Dermis blood vessel endothelial cell (primary cell): ENCODE measurements around the gene SESN3. TPM values are rescaled to one million over a fixed set of nuclear protein-coding genes. Genes with fewer than 3 reads are reported as not detected.
"Not testable (repeated sequence)": the region's sequence is repeated elsewhere in the genome, so short reads cannot be mapped to it uniquely, and the experiment has no call there.

ENCODE experiments used
- DNase-seq: peaks from one replicate; pipeline ENCODE4 v3.0.0; 2010
- total RNA-seq: library from RNA; depleted of rRNA; stranded (reverse); fragments of >200 nt; gene quantifications from 2 replicates; pipeline ENCODE4 v1.2.3, GENCODE V29; 2014

The SESN3 gene
- total RNA-seq, 1 donor from 2014 or later: 113 TPM

DNA sequence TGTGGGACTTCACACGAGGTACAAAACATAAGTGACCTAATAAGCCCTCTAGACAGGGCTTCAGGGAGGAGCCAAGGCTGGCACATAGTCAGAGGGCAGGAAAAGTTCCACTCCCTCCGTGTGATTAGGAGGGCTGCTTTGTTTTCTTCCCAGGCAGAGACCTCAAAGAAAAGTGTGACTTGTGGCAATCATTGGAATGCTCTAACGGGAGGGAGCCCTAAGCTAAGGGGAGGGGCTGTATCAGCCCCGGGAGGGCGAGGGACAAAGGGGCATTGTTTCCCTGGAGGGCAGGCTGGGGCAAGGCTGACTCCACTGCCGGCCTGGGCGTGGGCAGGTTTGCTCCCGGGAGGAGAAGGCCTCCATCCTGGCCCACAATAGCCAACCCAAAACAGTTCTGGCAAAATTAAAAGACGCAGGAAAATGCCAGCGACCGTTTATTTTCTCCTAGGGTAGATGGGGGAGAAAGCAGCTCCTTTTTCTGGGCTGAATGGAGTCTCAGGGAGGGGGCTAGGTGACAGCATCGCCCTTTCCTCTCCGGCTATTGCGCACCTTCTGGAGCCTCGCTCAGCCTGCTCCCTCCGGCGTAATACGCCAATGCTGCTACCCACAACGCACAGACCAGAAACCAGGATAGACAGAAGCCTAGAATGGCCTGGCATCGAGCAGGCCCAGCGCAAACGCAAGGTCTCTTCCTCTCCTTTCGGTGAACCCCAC is 81.2 kb downstream of the SESN3 start:
- peak; percentile 65 for DNase-seq

GRCh38 chr11:95148938-95149337 is 82.1 kb downstream of the SESN3 start:
- no peak for DNase-seq

DNA sequence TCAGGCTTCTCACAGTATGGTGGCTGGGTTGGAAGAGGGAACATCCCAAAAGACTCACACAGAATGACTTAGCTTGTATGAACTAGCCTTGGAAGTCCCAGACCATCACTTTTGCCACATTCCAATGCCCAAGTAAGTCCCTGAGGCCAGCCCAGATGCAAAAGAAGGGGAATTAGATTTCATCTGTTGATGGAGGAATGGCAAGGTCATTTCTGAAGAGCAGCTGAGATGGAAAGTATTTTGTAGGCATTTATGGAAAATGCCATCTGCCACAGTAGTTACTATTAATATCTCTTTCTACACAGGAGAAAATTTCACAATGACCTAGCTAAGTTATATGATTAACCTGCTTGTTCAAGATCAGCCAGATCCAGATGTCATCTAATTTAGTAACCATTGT is 82.6 kb downstream of the SESN3 start:
- DNase-seq: no peak

DNA sequence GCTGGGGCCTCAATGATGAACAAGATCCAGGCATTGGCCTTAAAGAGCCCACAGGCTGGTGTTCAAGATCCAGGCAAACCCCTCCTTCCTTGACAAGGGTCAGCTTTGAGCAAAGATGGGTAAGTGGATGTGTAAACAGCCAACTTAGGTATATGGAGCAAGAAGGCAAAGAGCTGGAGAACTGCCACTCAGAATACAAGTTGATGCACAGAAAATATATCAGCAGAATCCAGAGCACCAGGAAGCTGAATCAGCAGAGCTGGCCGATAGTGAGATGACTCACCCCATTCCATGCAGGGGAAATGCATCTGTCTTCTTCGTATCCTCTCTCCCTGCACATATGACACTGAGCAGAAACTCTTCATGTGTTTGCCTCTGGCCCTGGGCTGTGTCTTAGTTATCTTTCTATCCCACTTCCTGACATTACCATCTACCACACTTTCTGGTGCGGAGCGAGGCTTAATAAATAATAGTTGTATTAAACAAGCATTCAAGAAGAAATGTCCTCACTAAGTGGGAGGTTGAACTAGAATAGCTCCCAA is 83.6 kb downstream of the SESN3 start:
- peak; percentile 87 for DNase-seq

- DNase-seq: no peak
These were observed 85.5 kb downstream of the SESN3 start for GRCh38 chr11:95145430-95146060.

DNA sequence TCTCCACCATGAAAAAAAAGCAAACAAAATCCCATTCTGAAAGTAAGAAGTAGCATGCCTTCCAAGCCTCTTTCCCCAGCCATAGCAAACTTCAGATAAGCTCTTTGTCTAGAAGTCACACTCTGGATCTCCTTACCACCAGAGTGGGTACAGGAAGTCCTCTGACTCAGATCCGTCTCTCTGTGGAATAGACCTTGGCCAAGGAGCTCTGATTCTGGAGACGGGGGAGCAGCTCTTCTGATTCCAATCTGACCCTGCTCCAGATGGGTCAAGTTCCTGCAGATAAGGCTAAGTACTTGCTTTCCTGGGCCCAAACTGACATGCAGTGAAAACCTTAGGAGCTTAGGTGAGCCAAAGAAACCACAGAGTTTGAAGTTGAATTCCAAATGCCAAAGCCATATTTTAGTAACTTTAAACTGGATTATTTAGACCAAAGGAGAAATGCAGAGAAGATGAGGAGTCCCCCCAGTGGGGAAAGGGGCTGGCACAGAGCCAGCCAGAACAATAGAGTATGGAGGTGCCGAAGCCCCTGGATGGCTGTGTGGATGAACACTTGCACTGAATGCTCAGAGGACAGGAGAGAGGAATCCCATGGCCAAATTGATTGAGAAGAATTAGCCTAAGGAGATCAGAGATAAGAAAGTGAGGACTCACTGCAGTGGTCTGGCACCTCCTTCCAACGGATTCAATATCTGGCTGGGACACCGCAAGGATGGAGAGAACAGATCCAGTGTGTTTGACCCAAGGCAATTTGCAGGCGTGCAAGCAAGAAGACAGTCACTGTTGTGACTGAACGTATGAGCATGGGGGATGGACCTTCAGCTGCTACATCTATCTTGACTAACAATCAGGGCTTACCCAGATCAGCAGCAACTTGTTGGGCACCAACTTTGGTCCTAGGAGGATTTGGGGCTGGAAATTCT is 86.4 kb downstream of the SESN3 start:
- peak; percentile 58 for DNase-seq

DNA sequence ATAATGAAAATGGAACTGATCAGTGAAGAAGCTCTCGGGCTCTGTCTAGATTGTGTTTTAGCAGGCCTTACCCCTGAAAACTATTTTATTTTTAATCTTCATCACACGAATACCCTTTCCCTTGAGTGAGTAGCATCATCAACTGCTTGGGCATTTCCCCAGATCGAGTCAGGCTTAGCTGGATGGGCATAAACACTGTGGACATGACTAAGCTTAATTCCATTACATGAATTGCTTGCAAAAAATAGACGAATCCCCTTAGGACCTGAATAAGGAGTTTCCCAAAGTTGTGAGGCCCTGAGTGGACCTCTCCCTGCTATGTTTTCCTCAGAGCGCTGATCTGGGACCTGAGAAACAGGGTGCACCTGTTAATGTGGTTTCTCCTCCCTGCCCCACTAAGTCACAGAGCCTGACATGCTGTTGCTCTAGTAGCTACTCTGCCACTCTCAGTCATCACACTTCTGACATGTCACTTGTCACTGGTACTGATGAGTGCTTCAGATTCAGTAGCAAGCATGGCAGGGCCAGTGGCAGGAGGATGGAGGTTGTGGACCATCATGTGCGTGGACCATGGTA is 87.8 kb downstream of the SESN3 start:
- no peak for DNase-seq

DNA sequence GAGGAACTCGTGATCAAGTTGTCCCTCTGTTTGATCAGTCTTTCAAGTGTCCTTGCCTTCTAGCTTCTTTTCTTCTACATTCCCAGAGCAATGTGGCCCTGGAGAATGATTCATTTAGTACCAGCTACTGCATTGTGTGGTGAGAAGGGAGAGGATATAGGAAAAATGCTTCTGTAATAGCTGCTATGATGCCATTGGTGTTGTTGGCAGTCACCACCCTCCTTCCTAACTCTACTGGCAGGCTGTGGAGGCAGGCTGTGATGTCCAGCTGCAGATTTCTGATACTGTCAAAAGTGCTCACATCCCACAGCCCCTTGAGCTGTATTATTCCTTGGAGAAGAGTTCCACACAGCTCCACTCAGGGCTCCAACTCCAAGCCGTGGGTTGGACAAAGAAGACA is 88.6 kb downstream of the SESN3 start:
- DNase-seq: no peak

DNA sequence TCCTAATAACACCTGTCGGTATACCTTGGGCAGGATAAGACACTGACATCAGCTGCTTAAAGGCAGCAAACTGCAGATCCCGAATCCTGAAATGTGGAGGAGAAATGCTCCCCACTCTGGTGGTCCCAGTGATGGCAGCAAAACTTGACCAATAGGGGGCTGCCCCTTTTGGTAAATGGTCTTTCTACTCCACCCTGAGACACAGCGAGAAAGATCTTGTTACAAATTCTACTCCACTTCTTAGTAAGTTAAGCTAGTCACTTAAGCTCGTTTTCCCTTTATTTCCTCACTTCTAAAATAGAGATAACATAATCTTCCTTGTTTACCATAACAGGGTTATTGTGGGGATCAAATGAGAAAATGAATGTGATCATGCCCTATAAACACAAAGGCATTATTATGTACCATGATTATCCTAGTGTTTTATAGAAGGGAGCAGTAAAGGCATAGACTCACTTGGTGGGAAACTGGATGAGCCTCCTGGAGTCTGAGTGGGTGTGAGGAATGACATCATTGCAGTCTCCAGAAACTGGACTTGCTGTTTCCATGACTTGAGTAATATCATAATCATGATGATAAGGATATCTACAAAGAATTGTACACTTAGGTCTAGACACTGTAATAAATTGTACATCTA is 90.5 kb downstream of the SESN3 start:
- no peak for DNase-seq

DNA sequence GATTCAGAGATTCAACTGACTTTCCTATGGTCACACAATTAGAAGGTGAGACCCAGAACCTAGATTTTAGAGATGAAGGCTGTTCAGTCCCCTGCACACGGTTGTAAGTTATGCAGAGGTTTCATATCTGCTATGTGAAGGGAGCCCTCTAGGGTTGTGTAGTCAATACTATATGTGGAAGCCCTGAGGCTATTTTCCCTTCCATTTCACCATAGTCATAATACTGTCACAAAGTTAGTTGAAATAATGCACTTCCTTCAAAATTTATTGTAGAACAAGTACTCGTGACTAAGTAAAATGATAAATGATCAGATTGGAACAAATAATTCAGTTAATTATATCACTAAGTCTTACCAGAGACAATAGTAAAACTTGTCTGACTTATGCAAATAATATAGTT is 92.6 kb downstream of the SESN3 start:
- DNase-seq: peak; percentile 58

DNA sequence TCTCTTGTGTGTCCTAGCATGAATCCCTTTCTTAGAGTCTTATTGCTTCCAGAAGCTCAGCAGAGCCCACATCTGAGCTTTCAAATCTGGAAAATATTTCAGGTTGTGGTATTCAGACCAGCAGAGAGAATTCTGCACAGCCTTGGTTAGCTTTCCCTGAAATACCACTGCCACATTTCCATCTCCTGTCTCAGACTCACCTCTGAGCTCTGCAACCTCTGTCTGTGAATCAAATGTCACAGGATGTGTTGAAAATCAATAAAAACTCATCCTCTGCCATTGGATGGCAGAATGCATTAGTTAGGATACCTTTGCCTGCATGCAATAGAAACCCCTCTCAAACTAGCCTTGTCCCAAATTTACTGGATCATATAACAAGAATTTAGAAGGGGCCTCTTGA is 93.7 kb downstream of the SESN3 start:
- DNase-seq: no peak

GRCh38 chr11:95136747-95137146 is 94.3 kb downstream of the SESN3 start:
- not testable (repeated sequence) for DNase-seq

- DNase-seq: no peak
These were observed 95.1 kb downstream of the SESN3 start for GRCh38 chr11:95135880-95136279.

DNA sequence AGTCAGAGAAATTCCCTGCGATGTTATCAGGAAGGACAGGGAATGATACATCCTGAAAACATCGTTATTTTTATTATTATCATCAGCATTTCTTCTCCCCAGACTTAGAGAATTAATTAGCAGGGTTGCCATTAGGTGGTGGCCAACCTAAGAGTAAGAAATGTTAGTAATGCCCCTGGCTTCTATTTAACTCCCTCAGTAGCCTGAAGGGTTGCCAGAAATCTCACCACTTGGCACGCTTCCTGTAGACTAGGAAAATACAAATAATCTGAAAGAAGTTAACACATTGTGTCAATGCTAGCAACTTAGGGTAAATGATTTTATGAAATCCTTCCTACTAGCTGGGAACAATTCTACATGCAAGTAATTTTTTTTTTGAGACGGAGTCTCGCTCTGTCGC is 95.8 kb downstream of the SESN3 start:
- no peak for DNase-seq

- no peak for DNase-seq
These were observed 96.5 kb downstream of the SESN3 start for GRCh38 chr11:95134491-95134890.

- no peak for DNase-seq
These were observed 98.0 kb downstream of the SESN3 start for GRCh38 chr11:95132956-95133355.

DNA sequence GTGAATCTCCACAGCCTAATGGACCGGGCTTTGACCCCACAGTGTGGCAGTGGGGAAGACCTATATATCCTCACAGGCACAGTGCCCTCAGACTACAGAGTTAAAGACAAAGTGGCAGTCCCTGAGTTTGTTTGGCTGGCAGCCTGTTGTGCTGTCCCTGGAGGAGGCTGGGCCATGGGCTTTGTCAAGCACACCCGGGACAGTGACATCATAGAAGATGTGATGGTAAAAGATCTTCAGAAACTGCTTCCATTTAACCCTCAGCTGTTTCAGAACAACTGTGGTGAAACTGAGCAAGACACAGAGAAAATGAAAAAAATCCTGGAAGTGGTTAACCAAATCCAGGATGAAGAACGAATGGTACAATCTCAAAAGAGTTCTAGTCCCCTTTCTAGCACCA is 102.4 kb downstream of the SESN3 start:
- DNase-seq: no peak

GRCh38 chr11:95123556-95123955 is 107.4 kb downstream of the SESN3 start:
- DNase-seq: no peak

- no peak for DNase-seq
These were observed 109.3 kb downstream of the SESN3 start for GRCh38 chr11:95121698-95122097.

- no peak for DNase-seq
These were observed 111.5 kb downstream of the SESN3 start for GRCh38 chr11:95119361-95120060.

DNA sequence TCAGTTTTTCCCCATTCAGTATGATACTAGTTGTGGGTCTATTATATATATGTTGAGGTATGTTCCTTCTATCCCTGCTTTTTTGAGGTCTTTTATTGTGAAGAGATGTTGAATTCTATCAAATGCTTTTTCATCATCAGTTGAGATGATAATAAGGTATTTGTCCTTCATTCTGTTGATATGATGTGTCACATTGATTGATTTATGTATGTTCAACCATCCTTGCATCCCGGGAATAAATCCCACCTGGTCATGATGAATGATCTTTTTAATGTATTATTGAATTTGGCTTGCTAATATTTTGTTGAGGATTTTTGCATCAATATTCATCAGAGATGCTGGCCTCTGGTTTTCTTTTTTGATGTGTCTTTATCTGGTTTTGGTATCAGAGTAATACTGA is 115.4 kb downstream of the SESN3 start:
- no peak for DNase-seq
